GM23338 (cell line): Measurements from ENCODE around the gene NUDT4. TPM values are rescaled to one million over a fixed set of nuclear protein-coding genes. Genes with fewer than 3 reads are reported as not detected.

Source experiments
- ATAC-seq: fragments of 200-7000 bp; cut with Tn5 transposase; 3 replicates; pipeline ENCODE4 v1.9.1; 2020
- DNase-seq: peaks from one replicate; pipeline ENCODE4 v3.0.0-alpha.2; 2015; ENCODE audit warnings: low spot score
- H2AFZ ChIP-seq: fragments of 200-600 bp; sonication (generic); 2 replicates; pipeline ENCODE4 v1.8.0; 2016; ENCODE audit warnings: antibody characterized with exemption, mild to moderate bottlenecking, moderate library complexity
- H3F3A ChIP-seq: fragments of 200-600 bp; sonication (generic); replicated peaks from 2 replicates; pipeline ENCODE4 v1.8.0; 2017; ENCODE audit warnings: antibody characterized with exemption, mixed run types, low read depth
- H3K27ac ChIP-seq: fragments of 200-600 bp; sonication (generic); 2 replicates; pipeline ENCODE4 v1.6.1; 2016; ENCODE audit warnings: low read depth
- H3K27me3 ChIP-seq: fragments of 200-600 bp; sonication (generic); 2 replicates; pipeline ENCODE4 v1.8.0; 2016; ENCODE audit warnings: mild to moderate bottlenecking, mixed run types, moderate library complexity; ENCODE audit not compliant: insufficient read depth
- H3K36me3 ChIP-seq: fragments of 200-600 bp; sonication (generic); 2 replicates; pipeline ENCODE4 v1.8.0; 2016; ENCODE audit warnings: mild to moderate bottlenecking; ENCODE audit not compliant: insufficient read depth
- H3K4me1 ChIP-seq: fragments of 200-600 bp; sonication (generic); 2 replicates; pipeline ENCODE4 v1.8.0; 2016; ENCODE audit warnings: mild to moderate bottlenecking, moderate library complexity; ENCODE audit not compliant: insufficient read depth
- H3K4me2 ChIP-seq: fragments of 200-600 bp; sonication (generic); 2 replicates; pipeline ENCODE4 v1.7.1; 2017; ENCODE audit warnings: mixed run types
- H3K4me3 ChIP-seq: fragments of 200-600 bp; sonication (generic); 2 replicates; pipeline ENCODE4 v1.6.1; 2016; ENCODE audit warnings: mixed run types
- H3K79me2 ChIP-seq: fragments of 200-600 bp; sonication (generic); replicated peaks from 2 replicates; pipeline ENCODE4 v1.8.0; 2017; ENCODE audit warnings: mild to moderate bottlenecking; ENCODE audit not compliant: insufficient read depth
- H3K9me2 ChIP-seq: fragments of 200-600 bp; sonication (generic); 2 replicates; pipeline ENCODE4 v1.8.0; 2017; ENCODE audit not compliant: insufficient read depth
- H4K20me1 ChIP-seq: fragments of 200-600 bp; sonication (generic); replicated peaks from 2 replicates; pipeline ENCODE4 v1.8.0; 2017; ENCODE audit warnings: mild to moderate bottlenecking; ENCODE audit not compliant: insufficient read depth
- H3K27ac Mint-ChIP-seq: 2 replicates; pipeline ENCODE4 v1.8.0; 2020; ENCODE audit warnings: inconsistent platforms, mild to moderate bottlenecking, moderate library complexity, mixed read lengths
- H3K27me3 Mint-ChIP-seq: 3 replicates; pipeline ENCODE4 v1.8.0; 2022; ENCODE audit warnings: low read depth, mild to moderate bottlenecking, moderate library complexity, mixed read lengths, inconsistent platforms; ENCODE audit not compliant: insufficient read depth, poor library complexity
- H3K36me3 Mint-ChIP-seq: 3 replicates; pipeline ENCODE4 v1.8.0; 2021; ENCODE audit warnings: low read depth, mild to moderate bottlenecking, inconsistent platforms, moderate library complexity, mixed read lengths
- H3K4me1 Mint-ChIP-seq: 3 replicates; pipeline ENCODE4 v1.8.0; 2020; ENCODE audit warnings: mild to moderate bottlenecking, inconsistent platforms, mixed read lengths
- H3K4me3 Mint-ChIP-seq: 3 replicates; pipeline ENCODE4 v1.8.0; 2021; ENCODE audit warnings: moderate library complexity, mild to moderate bottlenecking, inconsistent platforms, mixed read lengths
- H3K9me3 Mint-ChIP-seq: 3 replicates; pipeline ENCODE4 v1.8.0; 2020; ENCODE audit warnings: moderate library complexity, mild to moderate bottlenecking, inconsistent platforms, mixed read lengths
- EZH2phosphoT487 ChIP-seq: fragments of 200-600 bp; sonication (generic); IDR thresholded peaks from one replicate; pipeline ENCODE4 v1.8.1; 2018; ENCODE audit warnings: antibody characterized with exemption; ENCODE audit not compliant: unreplicated experiment
- JUNB ChIP-seq: IDR thresholded peaks from one replicate; pipeline ENCODE4 v1.6.1; 2016; ENCODE audit warnings: antibody characterized with exemption; ENCODE audit not compliant: unreplicated experiment
- POLR2AphosphoS5 ChIP-seq: IDR thresholded peaks from 2 replicates; pipeline ENCODE4 v1.6.1; 2016; ENCODE audit warnings: antibody characterized with exemption, low read depth
- STAT1 ChIP-seq: IDR thresholded peaks from one replicate; pipeline ENCODE4 v1.6.1; 2016; ENCODE audit warnings: antibody characterized with exemption; ENCODE audit not compliant: unreplicated experiment
- ZNF114 ChIP-seq: fragments of 250-450 bp; sonication (Bioruptor Pico); IDR thresholded peaks from 2 replicates; pipeline ENCODE4 v1.5.0; 2020; ENCODE audit warnings: mild to moderate bottlenecking, moderate library complexity
- polyA plus RNA-seq: library from polyadenylated mRNA; unstranded; fragments of >200 nt; fragmentation: Nextera tagmentation; extraction: Ambion mirVana; gene quantifications from 2 replicates; pipeline ENCODE4 v1.2.1, GENCODE V29; 2016
- total RNA-seq: library from RNA; depleted of rRNA; stranded (reverse); fragments of >200 nt; shearing (Covaris generic); gene quantifications from 2 replicates; pipeline ENCODE4 v1.2.3, GENCODE V29; 2014
- TF ChIP-seq, protein P1 (sequence below), 2 experiments: fragments of 200-600 bp in 1 of 2; sonication (generic) in 1 of 2; conservative IDR thresholded peaks; 2 replicates each; pipeline versions ENCODE4 v1.5.1 to v1.6.1; 2016 to 2017; ENCODE audit warnings: antibody characterized with exemption in 2 of 2, low read depth in 2 of 2, mild to moderate bottlenecking in 2 of 2, moderate library complexity in 1 of 2
- TF ChIP-seq, protein P2 (sequence below): IDR thresholded peaks from 2 replicates; pipeline ENCODE4 v1.6.1; 2016; ENCODE audit warnings: antibody characterized with exemption
- TF ChIP-seq, protein P3 (sequence below): fragments of 250-450 bp; sonication (Bioruptor Pico); IDR thresholded peaks from 2 replicates; pipeline ENCODE4 v1.5.0; 2020; ENCODE audit warnings: mild to moderate bottlenecking, moderate library complexity

The NUDT4 gene
- total and polyA plus RNA-seq, 2 experiments from 2014 or later: 32.3 to 67.2 TPM

DNA sequence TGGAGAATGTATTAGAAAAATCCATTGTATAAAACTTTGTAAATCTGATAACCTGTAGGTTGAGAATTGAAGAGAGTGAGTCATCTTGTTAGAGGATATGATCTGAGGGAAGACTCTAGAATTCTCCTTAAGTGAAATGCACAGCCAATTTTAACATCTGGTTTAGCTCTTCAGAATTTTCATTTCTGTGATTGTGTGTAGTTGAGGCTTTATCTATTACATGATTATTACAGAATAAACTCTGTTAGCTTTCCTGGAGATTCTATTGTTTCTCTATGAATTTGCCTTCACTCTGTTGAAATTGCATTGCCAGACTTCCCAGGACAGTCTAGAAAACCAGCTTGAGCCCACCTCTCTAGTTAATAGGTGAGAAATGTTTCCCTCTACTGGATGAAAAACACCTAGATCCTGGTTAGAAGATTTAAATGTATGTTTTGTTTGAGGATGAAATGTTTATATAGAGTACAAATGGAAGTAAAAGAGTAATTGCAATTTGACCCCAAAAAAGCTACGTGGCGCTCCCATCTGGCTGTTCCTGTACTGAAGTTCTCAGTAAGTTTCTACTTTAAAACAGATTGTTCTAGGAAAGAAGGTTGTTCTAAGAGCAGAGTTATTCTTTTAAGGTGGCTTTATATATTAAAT lies 2.9 kb downstream of the NUDT4 start:
- Histone ChIP-seq H4K20me1 (peaks cover 62% of the 10 kb centered on the region), H3K4me3 (peak overlapping the region; percentile 99), H3K27ac (0 out of 2 replicates have a peak overlapping the region, but pooled peaks have one; percentile 1), H3K27me3 (no peaks in the 10 kb centered on the region), H3K9me2 (no peaks in the 10 kb centered on the region), H3K79me2 (peaks cover 74% of the 10 kb centered on the region), H2AFZ (no peak overlapping the region), H3K4me2 (peak overlapping the region; percentile 97), H3K36me3 (no peaks in the 10 kb centered on the region), H3F3A (peaks cover 11% of the 10 kb centered on the region; the same call in 1 of the 2 replicates), H3K4me1 (peaks cover 62% of the 10 kb centered on the region)
- Mint-ChIP-seq H3K27me3 (peaks cover 14% of the 10 kb centered on the region), H3K27ac (peak overlapping the region; percentile 56; the same call in 1 of the 2 replicates), H3K4me3 (peak overlapping the region; percentile 99), H3K9me3 (no peaks in the 10 kb centered on the region; the same call in 2 of the 3 replicates), H3K4me1 (peaks cover 46% of the 10 kb centered on the region), H3K36me3 (peaks cover 14% of the 10 kb centered on the region)
- DNase-seq: peak; percentile 30
- TF ChIP-seq, protein P1, sequence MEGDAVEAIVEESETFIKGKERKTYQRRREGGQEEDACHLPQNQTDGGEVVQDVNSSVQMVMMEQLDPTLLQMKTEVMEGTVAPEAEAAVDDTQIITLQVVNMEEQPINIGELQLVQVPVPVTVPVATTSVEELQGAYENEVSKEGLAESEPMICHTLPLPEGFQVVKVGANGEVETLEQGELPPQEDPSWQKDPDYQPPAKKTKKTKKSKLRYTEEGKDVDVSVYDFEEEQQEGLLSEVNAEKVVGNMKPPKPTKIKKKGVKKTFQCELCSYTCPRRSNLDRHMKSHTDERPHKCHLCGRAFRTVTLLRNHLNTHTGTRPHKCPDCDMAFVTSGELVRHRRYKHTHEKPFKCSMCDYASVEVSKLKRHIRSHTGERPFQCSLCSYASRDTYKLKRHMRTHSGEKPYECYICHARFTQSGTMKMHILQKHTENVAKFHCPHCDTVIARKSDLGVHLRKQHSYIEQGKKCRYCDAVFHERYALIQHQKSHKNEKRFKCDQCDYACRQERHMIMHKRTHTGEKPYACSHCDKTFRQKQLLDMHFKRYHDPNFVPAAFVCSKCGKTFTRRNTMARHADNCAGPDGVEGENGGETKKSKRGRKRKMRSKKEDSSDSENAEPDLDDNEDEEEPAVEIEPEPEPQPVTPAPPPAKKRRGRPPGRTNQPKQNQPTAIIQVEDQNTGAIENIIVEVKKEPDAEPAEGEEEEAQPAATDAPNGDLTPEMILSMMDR (conservative IDR thresholded peaks at IDR 0.05; ENCODE audit: low read depth in 2 of 2): peak; percentile 22 to 49
- TF ChIP-seq, protein P2, sequence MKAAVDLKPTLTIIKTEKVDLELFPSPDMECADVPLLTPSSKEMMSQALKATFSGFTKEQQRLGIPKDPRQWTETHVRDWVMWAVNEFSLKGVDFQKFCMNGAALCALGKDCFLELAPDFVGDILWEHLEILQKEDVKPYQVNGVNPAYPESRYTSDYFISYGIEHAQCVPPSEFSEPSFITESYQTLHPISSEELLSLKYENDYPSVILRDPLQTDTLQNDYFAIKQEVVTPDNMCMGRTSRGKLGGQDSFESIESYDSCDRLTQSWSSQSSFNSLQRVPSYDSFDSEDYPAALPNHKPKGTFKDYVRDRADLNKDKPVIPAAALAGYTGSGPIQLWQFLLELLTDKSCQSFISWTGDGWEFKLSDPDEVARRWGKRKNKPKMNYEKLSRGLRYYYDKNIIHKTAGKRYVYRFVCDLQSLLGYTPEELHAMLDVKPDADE: no peak
- TF ChIP-seq STAT1: no peak
- ATAC-seq: no peak

DNA sequence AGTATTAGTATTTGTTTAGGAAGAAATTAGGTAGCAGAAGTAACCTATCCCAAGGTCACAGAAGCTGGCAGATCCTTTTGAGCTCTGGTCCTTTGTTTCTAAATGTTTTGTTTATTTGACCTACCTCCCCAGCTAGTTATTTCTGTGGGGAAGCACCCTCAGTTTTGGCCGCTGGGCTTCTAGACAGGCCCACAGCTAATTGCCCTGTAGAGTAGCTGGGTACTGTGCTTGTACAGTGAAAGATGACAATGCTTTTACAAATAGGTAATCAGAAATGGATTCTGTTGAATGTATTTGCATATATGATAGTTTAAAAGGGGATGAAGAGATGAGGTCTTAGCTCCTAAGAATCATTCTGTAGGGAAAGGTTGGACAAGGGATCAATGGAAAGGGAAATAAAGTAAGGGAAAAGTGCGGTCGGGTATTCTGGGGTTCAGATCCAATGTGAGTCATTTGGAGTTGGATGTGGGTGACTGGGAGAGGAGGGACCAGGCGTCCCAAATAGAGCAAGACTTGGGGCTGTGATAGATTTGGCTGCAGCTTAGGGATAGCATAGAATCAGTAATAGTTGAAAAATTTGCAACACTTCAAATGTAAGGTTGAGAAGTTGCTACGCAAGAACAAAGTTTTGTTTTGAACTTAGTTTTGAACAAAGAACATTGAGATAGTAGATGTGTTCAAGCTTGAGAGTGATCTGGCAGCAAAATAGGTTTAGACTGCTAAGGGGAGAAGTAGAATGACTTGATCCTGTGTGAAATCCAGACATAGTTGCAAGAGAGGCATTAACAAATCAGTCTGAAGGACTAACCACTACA lies 3.6 kb downstream of the NUDT4 start:
- H3K79me2 ChIP-seq: peaks cover 82% of the 10 kb centered on the region
- peak overlapping the region; percentile 97 for H3K4me2 ChIP-seq
- no peak overlapping the region for H2AFZ ChIP-seq
- ATAC-seq: no peak
- peak; percentile 8 for DNase-seq
- H3K4me3 ChIP-seq: peak overlapping the region; percentile 99
- H3K27me3 Mint-ChIP-seq: peaks cover 12% of the 10 kb centered on the region
- no peak overlapping the region; the same call in 1 of the 2 replicates for H3K27ac Mint-ChIP-seq
- peaks cover 14% of the 10 kb centered on the region for H3K36me3 Mint-ChIP-seq
- H3K9me2 ChIP-seq: no peaks in the 10 kb centered on the region
- peaks cover 42% of the 10 kb centered on the region for H3K4me1 Mint-ChIP-seq
- peak overlapping the region; percentile 1; the same call in 1 of the 2 replicates for H3K27ac ChIP-seq
- H3K4me1 ChIP-seq: peaks cover 54% of the 10 kb centered on the region
- no peaks in the 10 kb centered on the region for H3K36me3 ChIP-seq
- peaks cover 6% of the 10 kb centered on the region; the same call in 1 of the 2 replicates for H3F3A ChIP-seq
- no peaks in the 10 kb centered on the region for H3K27me3 ChIP-seq
- peaks cover 67% of the 10 kb centered on the region for H4K20me1 ChIP-seq
- H3K4me3 Mint-ChIP-seq: peak overlapping the region; percentile 99
- no peaks in the 10 kb centered on the region; the same call in 2 of the 3 replicates for H3K9me3 Mint-ChIP-seq
- TF ChIP-seq, protein P2: no peak
- TF ChIP-seq, protein P3, sequence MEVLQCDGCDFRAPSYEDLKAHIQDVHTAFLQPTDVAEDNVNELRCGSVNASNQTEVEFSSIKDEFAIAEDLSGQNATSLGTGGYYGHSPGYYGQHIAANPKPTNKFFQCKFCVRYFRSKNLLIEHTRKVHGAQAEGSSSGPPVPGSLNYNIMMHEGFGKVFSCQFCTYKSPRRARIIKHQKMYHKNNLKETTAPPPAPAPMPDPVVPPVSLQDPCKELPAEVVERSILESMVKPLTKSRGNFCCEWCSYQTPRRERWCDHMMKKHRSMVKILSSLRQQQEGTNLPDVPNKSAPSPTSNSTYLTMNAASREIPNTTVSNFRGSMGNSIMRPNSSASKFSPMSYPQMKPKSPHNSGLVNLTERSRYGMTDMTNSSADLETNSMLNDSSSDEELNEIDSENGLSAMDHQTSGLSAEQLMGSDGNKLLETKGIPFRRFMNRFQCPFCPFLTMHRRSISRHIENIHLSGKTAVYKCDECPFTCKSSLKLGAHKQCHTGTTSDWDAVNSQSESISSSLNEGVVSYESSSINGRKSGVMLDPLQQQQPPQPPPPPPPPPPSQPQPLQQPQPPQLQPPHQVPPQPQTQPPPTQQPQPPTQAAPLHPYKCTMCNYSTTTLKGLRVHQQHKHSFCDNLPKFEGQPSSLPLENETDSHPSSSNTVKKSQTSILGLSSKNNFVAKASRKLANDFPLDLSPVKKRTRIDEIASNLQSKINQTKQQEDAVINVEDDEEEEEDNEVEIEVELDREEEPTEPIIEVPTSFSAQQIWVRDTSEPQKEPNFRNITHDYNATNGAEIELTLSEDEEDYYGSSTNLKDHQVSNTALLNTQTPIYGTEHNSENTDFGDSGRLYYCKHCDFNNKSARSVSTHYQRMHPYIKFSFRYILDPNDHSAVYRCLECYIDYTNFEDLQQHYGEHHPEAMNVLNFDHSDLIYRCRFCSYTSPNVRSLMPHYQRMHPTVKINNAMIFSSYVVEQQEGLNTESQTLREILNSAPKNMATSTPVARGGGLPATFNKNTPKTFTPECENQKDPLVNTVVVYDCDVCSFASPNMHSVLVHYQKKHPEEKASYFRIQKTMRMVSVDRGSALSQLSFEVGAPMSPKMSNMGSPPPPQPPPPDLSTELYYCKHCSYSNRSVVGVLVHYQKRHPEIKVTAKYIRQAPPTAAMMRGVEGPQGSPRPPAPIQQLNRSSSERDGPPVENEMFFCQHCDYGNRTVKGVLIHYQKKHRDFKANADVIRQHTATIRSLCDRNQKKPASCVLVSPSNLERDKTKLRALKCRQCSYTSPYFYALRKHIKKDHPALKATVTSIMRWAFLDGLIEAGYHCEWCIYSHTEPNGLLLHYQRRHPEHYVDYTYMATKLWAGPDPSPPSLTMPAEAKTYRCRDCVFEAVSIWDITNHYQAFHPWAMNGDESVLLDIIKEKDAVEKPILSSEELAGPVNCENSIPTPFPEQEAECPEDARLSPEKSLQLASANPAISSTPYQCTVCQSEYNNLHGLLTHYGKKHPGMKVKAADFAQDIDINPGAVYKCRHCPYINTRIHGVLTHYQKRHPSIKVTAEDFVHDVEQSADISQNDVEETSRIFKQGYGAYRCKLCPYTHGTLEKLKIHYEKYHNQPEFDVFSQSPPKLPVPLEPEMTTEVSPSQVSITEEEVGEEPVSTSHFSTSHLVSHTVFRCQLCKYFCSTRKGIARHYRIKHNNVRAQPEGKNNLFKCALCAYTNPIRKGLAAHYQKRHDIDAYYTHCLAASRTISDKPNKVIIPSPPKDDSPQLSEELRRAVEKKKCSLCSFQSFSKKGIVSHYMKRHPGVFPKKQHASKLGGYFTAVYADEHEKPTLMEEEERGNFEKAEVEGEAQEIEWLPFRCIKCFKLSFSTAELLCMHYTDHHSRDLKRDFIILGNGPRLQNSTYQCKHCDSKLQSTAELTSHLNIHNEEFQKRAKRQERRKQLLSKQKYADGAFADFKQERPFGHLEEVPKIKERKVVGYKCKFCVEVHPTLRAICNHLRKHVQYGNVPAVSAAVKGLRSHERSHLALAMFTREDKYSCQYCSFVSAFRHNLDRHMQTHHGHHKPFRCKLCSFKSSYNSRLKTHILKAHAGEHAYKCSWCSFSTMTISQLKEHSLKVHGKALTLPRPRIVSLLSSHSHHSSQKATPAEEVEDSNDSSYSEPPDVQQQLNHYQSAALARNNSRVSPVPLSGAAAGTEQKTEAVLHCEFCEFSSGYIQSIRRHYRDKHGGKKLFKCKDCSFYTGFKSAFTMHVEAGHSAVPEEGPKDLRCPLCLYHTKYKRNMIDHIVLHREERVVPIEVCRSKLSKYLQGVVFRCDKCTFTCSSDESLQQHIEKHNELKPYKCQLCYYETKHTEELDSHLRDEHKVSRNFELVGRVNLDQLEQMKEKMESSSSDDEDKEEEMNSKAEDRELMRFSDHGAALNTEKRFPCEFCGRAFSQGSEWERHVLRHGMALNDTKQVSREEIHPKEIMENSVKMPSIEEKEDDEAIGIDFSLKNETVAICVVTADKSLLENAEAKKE: no peak
- TF ChIP-seq JUNB: no peak
- no peak for TF ChIP-seq EZH2phosphoT487
- TF ChIP-seq POLR2AphosphoS5: no peak
- no peak for TF ChIP-seq ZNF114 (CRISPR knock-in tag)
